ENCODE measurements around the gene PTPRD. TPM values are rescaled to one million over a fixed set of nuclear protein-coding genes. Genes with fewer than 3 reads are reported as not detected.

PTPRD gene
- total RNA-seq, 1 experiment from 2014 or later, result 69.6 TPM

DNA sequence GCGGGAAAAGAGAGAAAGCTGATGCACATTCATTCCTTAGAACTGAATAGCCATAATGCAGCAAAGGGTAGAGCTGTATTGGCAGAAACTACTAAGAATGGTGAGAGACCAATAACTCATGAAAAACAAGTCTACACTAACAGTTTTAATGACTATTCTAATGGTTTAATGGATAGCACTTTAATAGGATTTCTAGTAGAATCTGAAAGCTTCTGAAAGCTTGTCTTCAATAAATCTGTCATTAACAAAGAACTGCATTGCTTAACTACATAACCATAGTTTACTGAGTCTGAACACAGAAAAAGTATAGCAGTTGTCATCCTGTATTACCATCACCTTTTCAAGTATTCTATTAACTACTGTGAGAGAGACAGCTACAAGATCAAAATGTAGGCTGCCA lies 2195.5 kb downstream of the PTPRD start:
- TF ChIP-seq ZMAT4 (CRISPR knock-in tag; IDR thresholded peaks at IDR 0.05), result no peak
- no peak for TF ChIP-seq HMGA2 (CRISPR knock-in tag; IDR thresholded peaks at IDR 0.05)
- TF ChIP-seq, protein P1, sequence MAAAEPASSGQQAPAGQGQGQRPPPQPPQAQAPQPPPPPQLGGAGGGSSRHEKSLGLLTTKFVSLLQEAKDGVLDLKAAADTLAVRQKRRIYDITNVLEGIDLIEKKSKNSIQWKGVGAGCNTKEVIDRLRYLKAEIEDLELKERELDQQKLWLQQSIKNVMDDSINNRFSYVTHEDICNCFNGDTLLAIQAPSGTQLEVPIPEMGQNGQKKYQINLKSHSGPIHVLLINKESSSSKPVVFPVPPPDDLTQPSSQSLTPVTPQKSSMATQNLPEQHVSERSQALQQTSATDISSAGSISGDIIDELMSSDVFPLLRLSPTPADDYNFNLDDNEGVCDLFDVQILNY (CRISPR knock-in tag; IDR thresholded peaks at IDR 0.05), result no peak
- no peak for TF ChIP-seq RORB (CRISPR knock-in tag; IDR thresholded peaks at IDR 0.05)
- no peak for TF ChIP-seq MLX (CRISPR knock-in tag; IDR thresholded peaks at IDR 0.05)
- TF ChIP-seq, protein P2, sequence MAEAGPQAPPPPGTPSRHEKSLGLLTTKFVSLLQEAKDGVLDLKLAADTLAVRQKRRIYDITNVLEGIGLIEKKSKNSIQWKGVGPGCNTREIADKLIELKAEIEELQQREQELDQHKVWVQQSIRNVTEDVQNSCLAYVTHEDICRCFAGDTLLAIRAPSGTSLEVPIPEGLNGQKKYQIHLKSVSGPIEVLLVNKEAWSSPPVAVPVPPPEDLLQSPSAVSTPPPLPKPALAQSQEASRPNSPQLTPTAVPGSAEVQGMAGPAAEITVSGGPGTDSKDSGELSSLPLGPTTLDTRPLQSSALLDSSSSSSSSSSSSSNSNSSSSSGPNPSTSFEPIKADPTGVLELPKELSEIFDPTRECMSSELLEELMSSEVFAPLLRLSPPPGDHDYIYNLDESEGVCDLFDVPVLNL (CRISPR knock-in tag; IDR thresholded peaks at IDR 0.05; ENCODE audit: borderline replicate concordance, low read depth), result no peak
- no peaks in the 10 kb centered on the region for H3K36me3 Mint-ChIP-seq
- ATAC-seq, result no peak
- no peak for DNase-seq (ENCODE audit: low spot score)
- H3K27me3 Mint-ChIP-seq (ENCODE audit: low read depth), result no peaks in the 10 kb centered on the region
- H3K9me3 Mint-ChIP-seq, result no peaks in the 10 kb centered on the region
- ChIA-PET POLR2A (no interaction called here), CTCF (no interaction called here)
- peaks cover 20% of the 10 kb centered on the region for H3K4me1 Mint-ChIP-seq
- H3K27ac Mint-ChIP-seq, result no peak overlapping the region
- H3K4me3 Mint-ChIP-seq, result no peak overlapping the region

- no peak overlapping the region for H3K27ac Mint-ChIP-seq
- no peaks in the 10 kb centered on the region for H3K27me3 Mint-ChIP-seq (ENCODE audit: low read depth)
- CTCF ChIA-PET, result no interaction called here
- POLR2A ChIA-PET, result no interaction called here
- H3K4me3 Mint-ChIP-seq, result no peak overlapping the region
- peaks cover 29% of the 10 kb centered on the region for H3K4me1 Mint-ChIP-seq
- TF ChIP-seq SMAD3 (CRISPR knock-in tag; IDR thresholded peaks at IDR 0.05; ENCODE audit: borderline replicate concordance) (no peak), ATF2 (CRISPR knock-in tag; IDR thresholded peaks at IDR 0.05; ENCODE audit: borderline replicate concordance, low read depth) (no peak), JUN (CRISPR knock-in tag; IDR thresholded peaks at IDR 0.05) (no peak), MLX (CRISPR knock-in tag; IDR thresholded peaks at IDR 0.05) (no peak), HMGA2 (CRISPR knock-in tag; IDR thresholded peaks at IDR 0.05) (no peak), KAT7 (CRISPR knock-in tag; IDR thresholded peaks at IDR 0.05; ENCODE audit: borderline replicate concordance) (no peak)
- TF ChIP-seq, protein P3, sequence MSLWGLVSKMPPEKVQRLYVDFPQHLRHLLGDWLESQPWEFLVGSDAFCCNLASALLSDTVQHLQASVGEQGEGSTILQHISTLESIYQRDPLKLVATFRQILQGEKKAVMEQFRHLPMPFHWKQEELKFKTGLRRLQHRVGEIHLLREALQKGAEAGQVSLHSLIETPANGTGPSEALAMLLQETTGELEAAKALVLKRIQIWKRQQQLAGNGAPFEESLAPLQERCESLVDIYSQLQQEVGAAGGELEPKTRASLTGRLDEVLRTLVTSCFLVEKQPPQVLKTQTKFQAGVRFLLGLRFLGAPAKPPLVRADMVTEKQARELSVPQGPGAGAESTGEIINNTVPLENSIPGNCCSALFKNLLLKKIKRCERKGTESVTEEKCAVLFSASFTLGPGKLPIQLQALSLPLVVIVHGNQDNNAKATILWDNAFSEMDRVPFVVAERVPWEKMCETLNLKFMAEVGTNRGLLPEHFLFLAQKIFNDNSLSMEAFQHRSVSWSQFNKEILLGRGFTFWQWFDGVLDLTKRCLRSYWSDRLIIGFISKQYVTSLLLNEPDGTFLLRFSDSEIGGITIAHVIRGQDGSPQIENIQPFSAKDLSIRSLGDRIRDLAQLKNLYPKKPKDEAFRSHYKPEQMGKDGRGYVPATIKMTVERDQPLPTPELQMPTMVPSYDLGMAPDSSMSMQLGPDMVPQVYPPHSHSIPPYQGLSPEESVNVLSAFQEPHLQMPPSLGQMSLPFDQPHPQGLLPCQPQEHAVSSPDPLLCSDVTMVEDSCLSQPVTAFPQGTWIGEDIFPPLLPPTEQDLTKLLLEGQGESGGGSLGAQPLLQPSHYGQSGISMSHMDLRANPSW (CRISPR knock-in tag; conservative IDR thresholded peaks at IDR 0.05; ENCODE audit: low read depth), result no peak
- H3K9me3 Mint-ChIP-seq, result no peaks in the 10 kb centered on the region
- DNase-seq (ENCODE audit: low spot score), result no peak
- no peaks in the 10 kb centered on the region for H3K36me3 Mint-ChIP-seq
- no peak for ATAC-seq
Observed at GRCh38 chr9:8412327-8412726, 2200.5 kb downstream of the PTPRD start.

DNA sequence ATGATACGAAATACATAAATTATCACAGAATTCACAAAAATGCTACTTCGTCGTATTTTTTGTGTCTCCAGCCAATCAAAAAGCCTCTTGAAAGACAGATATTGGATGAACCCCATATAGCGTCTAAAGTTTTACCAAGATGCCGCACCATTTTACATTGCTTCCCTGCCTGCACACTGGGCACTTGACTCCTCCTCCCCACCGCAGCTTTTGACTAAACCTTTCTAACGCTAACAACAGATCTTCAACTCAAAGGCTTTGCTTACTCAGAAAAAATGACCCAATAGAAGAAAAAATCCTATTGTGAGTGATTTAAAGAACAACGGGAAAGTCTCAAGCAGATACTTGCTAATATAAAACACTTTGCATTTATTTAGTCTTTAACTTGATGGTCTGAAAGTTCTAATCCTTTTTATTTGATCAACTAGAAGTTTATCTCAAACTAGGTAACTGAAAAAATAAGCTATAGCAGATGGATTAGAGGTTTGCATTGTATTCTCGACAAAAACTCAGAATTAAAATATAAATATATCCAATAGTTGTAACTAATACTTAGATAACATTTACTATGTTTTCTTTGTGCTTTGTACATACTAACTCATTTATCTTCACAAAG lies 2204.1 kb downstream of the PTPRD start:
- H3K4me3 Mint-ChIP-seq, result no peak overlapping the region
- H3K36me3 Mint-ChIP-seq, result no peaks in the 10 kb centered on the region
- POLR2A ChIA-PET, result no interaction called here
- DNase-seq (ENCODE audit: low spot score) (no peak), ATAC-seq (peak; percentile 61)
- CTCF ChIA-PET, result no interaction called here
- H3K9me3 Mint-ChIP-seq, result no peaks in the 10 kb centered on the region
- H3K27me3 Mint-ChIP-seq (ENCODE audit: low read depth), result no peaks in the 10 kb centered on the region
- H3K27ac Mint-ChIP-seq, result no peak overlapping the region
- peaks cover 25% of the 10 kb centered on the region for H3K4me1 Mint-ChIP-seq
- TF ChIP-seq, protein P3 (CRISPR knock-in tag; conservative IDR thresholded peaks at IDR 0.05; ENCODE audit: low read depth), result no peak
- no peak for TF ChIP-seq CBFB (CRISPR knock-in tag; IDR thresholded peaks at IDR 0.05; ENCODE audit: low read depth)
- no peak for TF ChIP-seq EMX1 (CRISPR knock-in tag; IDR thresholded peaks at IDR 0.05)
- TF ChIP-seq SOX15 (CRISPR knock-in tag; IDR thresholded peaks at IDR 0.05), result no peak
- TF ChIP-seq TEAD4 (CRISPR knock-in tag; IDR thresholded peaks at IDR 0.05), result no peak
- TF ChIP-seq, protein P4, sequence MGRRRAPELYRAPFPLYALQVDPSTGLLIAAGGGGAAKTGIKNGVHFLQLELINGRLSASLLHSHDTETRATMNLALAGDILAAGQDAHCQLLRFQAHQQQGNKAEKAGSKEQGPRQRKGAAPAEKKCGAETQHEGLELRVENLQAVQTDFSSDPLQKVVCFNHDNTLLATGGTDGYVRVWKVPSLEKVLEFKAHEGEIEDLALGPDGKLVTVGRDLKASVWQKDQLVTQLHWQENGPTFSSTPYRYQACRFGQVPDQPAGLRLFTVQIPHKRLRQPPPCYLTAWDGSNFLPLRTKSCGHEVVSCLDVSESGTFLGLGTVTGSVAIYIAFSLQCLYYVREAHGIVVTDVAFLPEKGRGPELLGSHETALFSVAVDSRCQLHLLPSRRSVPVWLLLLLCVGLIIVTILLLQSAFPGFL (CRISPR knock-in tag; IDR thresholded peaks at IDR 0.05; ENCODE audit: borderline replicate concordance), result no peak
- no peak for TF ChIP-seq ZNF512 (CRISPR knock-in tag; IDR thresholded peaks at IDR 0.05; ENCODE audit: borderline replicate concordance)
